ENCODE data around the gene CCNO.
A peak's percentile ranks its signal among the peaks of the same experiment; 100 is the strongest.

The CCNO gene

DNA sequence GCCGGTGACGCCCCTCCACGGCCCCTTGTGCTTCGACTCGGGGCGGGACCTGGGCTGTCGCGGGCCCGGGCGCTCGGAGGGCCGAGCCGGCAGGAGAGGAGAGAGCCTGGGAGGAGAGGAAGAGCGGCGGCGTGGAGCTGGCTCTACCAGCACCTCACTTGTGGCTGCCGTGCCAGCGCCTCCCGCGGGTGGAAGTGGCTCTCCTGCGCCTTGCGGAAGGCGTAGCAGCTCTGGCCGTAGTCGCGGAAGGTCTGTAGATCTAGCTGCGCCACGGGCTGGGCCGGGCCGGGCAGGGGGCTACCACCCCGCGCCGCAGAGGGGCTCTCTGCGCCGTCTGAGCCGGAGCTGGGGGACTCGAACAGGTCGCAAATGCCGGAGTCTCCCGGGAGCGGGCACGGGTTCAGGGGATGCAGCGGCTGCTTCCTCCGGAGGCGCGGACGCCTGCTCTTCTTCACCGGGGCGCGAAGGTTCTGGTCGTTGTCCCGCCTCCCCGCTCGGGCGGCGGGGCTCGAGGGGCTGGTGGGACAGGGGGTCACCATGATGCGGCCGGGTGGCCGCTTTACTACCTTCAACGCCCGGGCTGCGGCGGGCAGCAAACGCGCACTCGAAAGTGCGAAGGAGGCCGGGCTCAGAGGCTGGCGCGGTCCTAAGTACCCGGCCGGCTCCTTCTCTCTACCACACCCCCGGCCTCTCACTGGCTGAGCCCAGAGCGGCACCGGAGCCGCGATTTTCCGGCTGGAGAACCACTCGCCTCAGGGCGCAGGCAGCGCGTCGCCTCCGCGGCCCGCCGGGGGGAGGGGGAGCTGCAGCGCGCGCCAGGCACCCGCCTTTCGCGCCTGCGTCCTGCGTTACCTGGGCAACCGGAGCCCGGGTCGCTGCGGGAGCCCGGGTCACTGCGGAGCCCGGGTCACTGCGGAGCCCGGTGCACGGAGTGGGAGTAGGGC, at the start of gene CCNO:
Gene CCNO (minus strand): TSS at position 624 of the 944 bp plus-strand sequence. CDS start 85 bp downstream, at position 539.
- no peak for DNase-seq (ENCODE audit: low read depth in 2 of 2, low spot score in 1 of 2)

DNA sequence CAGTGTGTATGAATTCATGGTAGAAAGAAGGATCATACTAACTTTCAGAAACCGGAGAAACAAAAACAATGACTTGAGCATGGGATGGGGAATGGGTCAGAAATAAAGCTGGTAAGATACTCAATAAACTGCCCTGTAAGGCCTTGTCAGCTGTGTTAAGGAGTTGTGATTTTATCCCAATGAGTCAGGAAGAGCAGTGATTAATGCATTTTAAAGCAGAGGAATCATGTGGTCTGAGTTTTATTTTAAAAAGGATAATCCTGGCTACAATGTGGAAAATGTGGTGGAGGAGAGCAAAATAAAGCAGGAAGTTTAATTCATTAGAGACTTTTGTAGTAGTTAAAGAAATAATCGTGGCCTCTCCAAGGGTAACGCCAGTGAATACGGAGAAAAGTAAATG, 45.4 kb upstream of the CCNO start:
- no peak for DNase-seq (ENCODE audit: low read depth in 2 of 2, low spot score in 1 of 2)

GRCh38 chr5:55276771-55277170, 43.4 kb upstream of the CCNO start:
- no peak for DNase-seq (ENCODE audit: low read depth in 2 of 2, low spot score in 1 of 2)

GRCh38 chr5:55258339-55258738, 24.9 kb upstream of the CCNO start:
- DNase-seq (ENCODE audit: low read depth in 2 of 2, low spot score in 1 of 2), result no peak

- no peak for DNase-seq (ENCODE audit: low read depth in 2 of 2, low spot score in 1 of 2)
Measured at GRCh38 chr5:55254802-55255201, 21.4 kb upstream of the CCNO start.

- no peak for DNase-seq (ENCODE audit: low read depth in 2 of 2, low spot score in 1 of 2)
Measured at GRCh38 chr5:55250064-55250463, 16.7 kb upstream of the CCNO start.

DNA sequence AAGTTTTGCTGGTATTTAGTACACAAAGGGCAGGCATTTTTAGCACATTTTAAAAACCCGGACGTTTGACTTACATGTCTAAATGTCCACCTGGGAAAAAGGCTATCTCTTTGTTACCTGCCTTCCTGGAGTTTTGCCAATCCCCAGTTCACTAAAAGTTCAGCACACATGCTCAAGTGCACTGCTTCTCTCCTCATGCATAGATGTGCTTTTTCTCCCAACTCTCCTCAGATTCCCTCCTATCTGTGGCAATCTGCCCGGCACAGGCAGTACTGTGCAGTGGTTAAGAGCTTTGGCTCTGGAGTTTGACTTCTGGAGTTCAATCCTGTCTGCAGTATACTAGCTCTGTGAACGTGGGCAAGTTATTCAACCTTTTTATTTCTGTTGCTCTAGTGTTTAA, 8.3 kb upstream of the CCNO start:
- no peak for DNase-seq (ENCODE audit: low read depth in 2 of 2, low spot score in 1 of 2)

DNA sequence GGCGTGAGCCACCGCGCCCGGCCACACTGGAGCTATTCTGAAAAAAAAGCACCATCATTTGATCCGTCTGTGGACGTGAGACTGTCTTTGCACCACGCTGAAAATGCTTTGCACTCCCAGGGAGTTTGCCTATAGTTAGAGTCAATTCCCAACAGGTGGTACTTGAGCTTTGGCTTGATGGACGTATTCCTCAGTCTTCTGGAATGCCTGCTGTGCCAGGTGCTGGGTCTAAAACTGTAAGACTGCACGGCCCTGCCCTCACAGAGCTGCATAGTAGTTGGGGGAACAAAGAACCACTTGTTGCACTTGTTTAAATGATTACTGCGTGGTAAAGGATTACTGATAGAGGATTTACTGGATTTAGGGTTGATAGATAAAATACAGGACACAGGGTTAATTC, 3.4 kb upstream of the CCNO start:
- DNase-seq (ENCODE audit: low read depth in 2 of 2, low spot score in 1 of 2), result no peak

- DNase-seq (ENCODE audit: low read depth in 2 of 2, low spot score in 1 of 2), result no peak
Measured at GRCh38 chr5:55234121-55234700, 803 bp upstream of the CCNO start.

DNA sequence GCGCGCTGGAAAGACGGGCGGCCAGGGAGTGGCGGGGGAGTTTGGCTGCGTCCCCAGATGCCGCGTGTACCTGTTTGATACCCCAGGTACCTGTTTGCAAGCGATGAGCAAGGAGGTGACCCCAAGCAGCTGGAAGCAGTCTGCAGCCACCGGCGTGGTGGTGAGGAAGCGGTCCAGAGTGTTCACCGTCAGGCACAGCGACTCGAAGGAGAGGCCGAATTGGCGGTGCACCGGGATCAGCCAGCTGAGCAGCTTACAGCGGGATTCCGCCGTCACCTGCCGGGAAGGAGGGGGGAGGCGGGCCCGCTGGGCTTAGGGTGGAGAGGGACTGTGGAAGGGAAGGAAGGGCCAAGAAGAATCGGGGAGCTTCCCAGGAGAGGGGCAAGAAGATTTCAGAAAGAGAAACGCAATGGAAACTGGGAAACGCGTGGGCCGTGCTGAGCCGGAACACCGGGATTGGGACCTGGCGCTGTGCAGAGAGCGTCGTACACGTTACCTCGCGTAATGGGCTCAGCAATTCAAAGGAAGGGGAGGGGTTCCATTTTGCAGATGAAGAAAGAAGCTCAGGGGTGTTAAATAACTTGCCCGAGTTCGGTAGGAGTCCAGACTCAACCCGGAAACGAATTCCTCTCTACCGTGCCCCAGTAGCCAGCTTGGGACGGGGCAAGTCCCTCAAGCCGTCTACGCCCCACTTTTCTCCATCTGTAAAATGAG, 980 bp downstream of the CCNO start:
- no peak for DNase-seq (ENCODE audit: low read depth in 2 of 2, low spot score in 1 of 2)

- DNase-seq (ENCODE audit: low read depth in 2 of 2, low spot score in 1 of 2), result no peak
Measured at GRCh38 chr5:55231919-55232270, 1.5 kb downstream of the CCNO start.

- DNase-seq (ENCODE audit: low read depth in 2 of 2, low spot score in 1 of 2), result no peak
Measured at GRCh38 chr5:55231029-55231918, 2.1 kb downstream of the CCNO start.

- no peak for DNase-seq (ENCODE audit: low read depth in 2 of 2, low spot score in 1 of 2)
Measured at GRCh38 chr5:55230086-55230629, 3.2 kb downstream of the CCNO start.

DNA sequence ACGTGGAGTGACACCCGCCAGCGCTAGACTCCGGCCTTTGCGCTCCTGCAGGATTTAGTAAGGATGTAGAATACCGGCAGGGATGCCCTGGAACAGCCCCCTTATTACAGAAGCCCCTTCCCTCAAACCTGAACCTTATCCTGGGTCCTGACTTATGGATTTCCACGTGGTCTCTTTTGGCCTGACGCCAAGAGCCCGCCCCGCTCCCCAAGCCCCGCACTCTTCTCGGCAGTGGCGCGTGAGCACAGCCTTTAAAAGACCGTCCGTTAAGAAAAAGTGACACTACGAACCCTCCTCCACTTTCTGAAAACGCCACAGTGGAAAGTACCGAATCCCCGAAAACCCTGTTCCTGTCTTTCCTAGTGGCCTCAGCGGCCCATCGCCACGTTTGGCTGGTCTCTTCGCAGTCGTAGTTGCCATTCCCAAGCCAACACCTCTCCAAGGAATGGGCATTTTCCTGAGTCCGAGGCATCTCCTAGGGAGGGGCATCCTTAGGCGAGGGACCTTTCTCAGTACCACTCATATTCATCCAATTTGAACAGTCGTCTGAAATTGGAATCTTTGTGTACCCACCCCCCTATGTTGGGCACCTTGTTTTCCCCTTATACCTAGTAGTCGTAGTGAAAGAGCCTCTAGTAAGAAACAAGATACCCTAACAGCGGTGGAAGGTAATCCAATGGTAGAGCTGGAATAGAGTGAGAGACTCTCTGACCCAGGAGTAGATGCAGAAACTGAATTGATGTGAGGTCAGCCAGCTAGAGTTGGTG, 5.6 kb downstream of the CCNO start:
- DNase-seq (ENCODE audit: low read depth in 2 of 2, low spot score in 1 of 2), result no peak

GRCh38 chr5:55226934-55227663, 6.3 kb downstream of the CCNO start, which contains the start of gene MCIDAS:
Gene MCIDAS, minus strand, starts transcription at chr5:55227315. Its CDS starts 177 bp downstream, at chr5:55227138.
- peak in 1 of 2 donors; percentile 29 for DNase-seq (ENCODE audit: low read depth in 2 of 2, low spot score in 1 of 2)

- DNase-seq (ENCODE audit: low read depth in 2 of 2, low spot score in 1 of 2), result no peak
Measured at GRCh38 chr5:55226027-55226933, 7.1 kb downstream of the CCNO start.

- DNase-seq (ENCODE audit: low read depth in 2 of 2, low spot score in 1 of 2), result no peak
Measured at GRCh38 chr5:55225346-55225745, 8.1 kb downstream of the CCNO start.

GRCh38 chr5:55223812-55224240, 9.6 kb downstream of the CCNO start:
- no peak for DNase-seq (ENCODE audit: low read depth in 2 of 2, low spot score in 1 of 2)
